GM19455 (cell line): ENCODE measurements around the gene REN.

ENCODE experiments used
- ATAC-seq: cut with Tn5 transposase; IDR thresholded peaks from one replicate; pipeline ENCODE4 v1.9.1; 2021; ENCODE audit not compliant: unreplicated experiment

Gene REN

DNA sequence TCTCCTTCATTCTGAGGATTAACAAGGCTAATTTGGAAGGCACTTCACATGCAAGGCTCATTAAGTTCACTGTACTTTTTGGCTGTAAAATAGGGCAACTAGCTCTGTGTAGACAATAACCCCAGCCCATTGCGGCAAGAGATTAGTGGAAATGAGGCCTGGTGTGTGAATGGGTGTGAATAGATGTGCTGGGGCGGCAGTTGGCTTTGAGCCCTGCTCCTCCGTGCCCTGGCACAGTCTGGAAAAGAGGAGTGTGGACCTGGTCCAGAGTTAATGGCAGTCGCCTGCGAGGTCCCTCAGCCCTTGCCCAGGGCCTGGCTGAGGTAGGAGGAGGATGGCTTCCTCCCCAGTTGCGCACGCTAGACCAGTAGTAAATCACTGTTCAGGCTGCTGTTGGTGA lies 25.3 kb upstream of the REN start:
- ATAC-seq: no peak

DNA sequence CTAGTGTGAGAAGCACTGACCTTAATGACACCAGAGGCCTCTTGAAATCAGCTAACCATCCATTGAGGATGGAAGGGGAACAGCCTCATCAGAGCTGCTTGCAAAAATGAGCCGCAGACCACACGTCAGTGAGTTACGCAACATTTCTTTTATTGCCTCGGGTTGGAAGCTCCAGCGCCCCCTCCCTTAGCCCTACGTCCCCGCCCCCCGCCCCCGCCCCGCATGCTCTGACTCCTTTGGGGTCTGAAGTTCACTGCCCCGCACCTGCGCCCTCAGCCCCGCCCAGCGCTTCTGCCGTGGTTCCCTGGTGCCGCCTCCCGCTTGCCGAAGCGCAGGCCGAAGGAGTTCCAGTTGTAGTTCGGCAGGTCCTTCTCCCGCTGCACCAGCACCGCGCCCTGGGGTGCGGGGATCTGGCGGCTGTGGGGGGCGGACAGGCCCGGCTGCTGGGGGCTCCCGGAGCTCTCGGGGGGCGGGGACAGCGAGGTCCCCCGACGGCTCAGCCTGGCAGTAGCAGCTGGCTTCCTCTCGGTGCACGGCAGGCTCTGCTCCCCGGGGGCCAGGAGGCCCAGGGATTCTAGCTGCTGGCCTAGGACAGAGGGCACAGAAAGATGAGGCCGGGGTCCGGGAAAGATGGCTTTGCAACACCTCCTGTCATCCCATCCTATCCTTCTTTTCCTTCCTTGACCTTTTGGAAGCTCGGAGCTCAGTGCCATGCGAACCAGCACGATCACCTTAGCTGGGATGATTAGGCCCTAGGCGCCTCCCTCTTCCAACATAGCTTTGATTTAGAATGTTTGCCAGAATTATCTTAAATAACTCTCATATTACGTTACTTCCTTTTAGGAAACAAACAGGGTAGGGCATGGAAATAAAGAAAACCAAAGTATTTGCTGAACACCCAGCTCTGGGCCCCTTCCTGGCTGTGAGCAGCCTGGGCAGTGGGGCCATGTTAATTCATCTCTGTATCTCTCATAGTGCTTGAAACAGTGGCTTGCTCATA lies 24.4 kb upstream of the REN start:
- ATAC-seq: no peak

DNA sequence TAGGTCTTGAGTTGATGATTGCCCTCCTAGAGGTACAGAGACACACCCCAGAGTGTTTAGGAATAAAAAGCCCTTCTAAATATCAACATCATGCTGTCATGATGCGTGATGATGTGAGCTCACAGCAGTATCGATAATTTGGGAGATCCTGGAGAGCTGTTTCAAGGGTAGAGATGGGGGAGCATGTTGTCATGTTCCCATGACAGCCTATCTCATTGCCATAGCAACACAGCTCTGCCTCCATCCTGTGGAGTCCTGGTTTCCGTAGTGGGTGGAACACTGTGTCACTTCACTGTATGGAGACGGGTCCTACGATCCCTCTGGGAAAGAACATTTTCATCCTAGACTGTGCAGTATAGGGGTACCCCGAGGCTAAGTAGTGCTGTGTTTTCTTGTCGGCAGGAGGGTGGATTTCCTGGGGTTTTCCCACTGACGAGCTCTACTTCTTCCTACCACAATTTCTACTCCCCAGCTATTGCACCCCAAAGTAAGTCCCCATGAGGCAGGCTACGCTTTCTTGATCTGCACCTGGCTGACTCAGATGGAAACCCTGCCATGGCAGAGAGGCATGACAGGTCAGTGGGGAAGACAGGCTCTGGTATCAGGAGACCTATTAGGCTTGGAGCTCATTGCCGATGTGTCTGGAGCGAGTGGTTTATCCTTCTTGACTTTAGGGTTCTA lies 23.0 kb upstream of the REN start:
- no peak for ATAC-seq

DNA sequence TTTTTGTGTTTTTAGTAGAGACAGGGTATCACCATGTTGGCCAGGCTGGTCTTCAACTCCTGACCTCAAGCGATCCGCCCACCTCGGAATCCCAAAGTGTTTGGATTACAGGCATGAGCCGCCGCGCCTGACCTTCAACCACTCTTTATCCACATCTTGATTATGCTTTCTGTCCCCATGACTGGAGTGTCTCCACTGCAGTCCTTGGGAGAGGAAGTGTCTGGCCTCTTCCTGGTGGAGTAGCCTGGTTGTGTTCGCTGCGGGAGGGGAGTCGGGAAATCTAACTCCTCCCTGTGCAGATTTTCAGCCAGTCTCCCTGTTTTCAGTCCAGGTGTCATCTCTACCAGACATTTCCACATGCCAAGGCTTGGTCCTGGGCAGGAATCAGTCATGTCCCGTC lies 20.5 kb upstream of the REN start:
- ATAC-seq: no peak

DNA sequence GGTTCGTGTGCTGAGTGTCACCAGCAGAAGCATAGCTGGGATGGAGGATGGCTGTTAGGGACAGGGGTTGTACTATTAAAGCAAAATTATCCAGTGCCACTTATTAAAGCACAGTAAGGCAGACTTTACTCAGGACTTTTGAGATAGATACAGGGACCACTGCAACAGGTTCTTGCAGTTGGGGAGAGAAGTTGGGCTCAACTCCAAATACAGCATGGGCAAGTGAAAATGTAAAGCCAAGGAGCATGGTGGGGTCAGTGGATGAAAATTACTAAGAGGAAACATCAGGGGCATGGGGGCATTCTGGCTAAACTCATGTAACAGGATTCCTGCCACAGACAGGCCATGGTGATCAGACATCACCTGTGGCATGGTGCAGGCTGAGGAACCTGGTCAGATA lies 15.0 kb upstream of the REN start:
- ATAC-seq: no peak

DNA sequence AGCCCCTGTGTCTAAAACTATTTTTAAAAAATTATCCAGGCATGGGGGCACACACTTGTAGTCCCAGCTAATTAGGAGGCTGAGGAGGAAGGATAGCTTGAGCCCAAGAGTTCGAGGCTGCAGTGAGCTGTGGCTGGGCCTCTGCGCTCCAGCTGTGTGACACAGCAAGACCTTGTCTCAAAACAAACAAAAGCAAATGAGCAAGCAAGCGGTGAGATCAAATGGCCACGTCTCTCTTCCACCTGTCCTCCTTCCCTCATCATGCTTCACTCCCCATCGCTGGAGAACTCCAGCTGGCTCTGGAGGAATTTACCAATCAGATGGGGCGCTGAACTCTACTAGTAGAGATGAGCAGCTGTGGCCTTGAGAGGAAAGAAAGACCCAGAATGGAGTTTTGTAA lies 14.0 kb upstream of the REN start:
- ATAC-seq: no peak

DNA sequence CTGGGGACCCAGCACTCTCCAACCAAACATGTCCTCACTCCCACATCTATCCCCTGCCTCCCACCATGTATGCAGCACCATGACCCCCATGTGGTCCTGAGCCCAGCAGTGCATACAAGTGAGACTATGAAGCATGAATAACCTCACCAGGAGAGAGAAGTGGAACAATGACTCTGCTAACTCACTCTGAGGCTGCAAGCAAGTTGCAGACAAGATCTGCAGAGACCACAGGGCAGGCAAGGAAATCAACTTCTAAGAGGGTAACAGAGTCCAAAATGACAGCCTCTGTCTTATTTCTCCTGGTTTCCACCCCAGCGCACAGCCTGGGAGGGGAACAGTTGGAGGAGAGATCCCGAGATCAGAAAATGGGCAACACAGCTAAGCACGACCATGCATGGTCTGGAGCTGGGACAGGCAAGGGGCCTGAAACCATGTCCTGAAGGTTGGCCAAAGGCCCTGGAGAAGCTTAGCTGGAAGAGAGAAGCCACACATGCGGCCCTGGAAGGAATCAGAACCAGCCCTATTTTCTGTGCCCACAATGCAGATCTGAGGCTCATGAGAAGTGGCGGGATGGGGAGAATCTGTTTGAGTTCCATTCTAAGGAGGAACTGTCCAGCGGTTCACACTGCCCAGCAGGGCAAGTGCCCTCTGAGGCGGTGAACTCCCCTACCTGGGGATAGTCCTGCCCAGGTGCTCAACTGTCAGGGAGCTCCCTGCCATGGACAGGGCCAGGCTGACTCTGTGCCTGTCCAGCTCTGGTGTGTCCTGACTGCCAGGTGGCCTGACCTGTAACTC lies 12.5 kb upstream of the REN start:
- ATAC-seq: no peak

DNA sequence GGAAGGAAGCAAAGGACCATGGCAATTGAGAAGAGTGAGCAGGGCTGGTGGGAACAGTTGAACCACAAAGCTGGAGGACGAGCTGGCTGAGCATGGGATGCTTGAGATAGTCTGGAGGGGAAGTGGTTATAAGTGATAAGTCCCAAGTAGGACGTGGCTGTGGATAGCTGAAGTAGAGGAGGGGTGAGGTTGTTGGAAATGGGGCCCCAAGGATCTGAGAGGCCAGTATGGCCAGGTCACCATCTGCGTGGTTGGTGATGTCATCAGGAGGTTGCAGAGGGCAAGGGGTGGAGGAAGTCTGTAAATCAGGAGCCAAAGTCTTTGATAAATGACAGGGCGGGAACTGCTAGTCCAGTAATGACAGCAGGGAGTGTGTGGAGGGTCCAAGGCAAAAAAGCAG lies 11.0 kb upstream of the REN start:
- no peak for ATAC-seq

DNA sequence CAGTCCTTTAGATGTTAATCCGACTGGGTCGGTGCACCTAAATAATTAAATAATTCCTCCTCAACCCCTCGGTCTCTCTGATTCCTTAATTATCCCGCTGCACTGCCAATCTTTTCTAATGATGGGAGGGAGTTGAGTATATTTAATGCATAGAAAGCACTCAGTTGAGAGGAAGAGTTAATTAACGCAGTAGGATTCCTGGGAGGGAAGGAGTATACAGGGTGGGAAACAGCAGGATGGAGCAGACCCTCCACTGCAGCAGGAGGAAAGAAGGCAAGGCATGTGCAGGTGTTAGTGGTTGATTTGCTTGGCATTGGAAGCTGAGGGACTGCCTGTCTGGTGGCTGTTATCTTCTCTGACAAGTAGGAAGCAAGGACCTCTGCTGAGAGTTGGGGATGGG lies 9.9 kb upstream of the REN start:
- ATAC-seq: no peak

DNA sequence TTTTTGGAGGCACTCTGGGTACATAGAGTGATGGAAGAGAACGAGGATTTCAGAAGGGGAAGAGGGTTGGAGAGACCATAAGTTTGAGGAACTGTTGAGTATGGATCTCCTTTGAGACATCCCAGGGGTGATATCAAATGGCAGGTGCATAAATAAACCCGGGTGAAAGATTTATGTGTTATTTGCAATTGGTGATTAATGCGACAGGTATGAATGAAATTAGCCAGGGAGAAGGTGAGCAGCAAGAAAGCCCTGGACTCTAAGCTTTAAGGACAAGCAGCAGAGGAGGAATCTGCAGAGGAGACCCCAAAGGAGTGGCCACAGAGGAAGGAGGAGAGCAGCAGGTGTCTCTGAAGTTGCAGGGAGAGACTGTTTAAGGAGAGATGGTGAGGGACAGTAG lies 8.8 kb upstream of the REN start:
- ATAC-seq: no peak

DNA sequence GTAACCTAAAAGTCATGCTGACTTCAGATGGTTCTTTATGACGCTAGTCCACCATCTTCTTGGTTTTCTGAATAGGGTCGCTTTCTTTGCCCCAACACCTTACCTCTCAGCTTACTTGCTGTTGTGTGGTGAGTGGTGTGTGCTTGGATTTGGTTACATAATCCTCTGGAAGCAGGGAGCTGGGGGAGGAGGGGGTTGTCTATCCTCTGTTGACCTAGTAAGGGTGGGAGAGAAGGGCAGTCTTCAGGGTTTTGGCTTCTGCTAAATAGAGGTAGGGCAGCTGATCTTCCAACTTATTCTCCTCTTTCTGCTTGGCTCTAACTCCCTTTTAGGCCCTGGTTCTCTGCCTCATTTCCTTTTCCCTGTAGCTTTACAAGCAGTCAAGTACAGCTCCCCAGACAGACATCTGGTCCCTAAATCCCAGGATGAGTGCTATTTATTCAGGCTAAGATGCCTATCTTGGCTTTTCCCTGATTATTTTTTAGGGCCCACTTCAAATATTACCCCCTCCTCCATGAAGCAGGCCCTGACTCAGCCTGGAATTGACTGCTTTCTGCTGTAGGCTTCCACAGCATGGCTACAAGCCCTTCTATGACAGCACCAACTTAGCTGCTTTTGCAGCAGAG lies 6.4 kb upstream of the REN start:
- no peak for ATAC-seq

DNA sequence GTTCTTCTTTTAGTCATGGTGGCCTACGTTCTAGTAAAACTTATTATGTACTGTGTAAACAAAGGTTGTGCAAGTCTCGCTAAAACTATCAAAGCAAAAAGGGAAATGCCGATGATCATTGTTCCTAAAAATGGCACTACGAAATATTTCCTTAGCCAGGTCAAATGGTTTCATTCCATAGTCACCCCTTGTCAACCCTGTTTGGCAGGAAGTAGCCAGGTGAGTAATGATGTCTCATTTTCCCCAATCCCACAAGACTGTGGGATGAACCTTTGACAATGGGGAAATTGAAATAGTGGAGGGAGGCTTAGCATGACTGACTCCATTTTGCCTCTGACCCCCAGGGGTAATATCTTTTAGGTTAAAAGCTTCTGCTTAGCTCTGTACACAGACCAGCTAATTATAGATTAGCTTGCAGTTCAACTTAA lies 5.6 kb upstream of the REN start:
- no peak for ATAC-seq

DNA sequence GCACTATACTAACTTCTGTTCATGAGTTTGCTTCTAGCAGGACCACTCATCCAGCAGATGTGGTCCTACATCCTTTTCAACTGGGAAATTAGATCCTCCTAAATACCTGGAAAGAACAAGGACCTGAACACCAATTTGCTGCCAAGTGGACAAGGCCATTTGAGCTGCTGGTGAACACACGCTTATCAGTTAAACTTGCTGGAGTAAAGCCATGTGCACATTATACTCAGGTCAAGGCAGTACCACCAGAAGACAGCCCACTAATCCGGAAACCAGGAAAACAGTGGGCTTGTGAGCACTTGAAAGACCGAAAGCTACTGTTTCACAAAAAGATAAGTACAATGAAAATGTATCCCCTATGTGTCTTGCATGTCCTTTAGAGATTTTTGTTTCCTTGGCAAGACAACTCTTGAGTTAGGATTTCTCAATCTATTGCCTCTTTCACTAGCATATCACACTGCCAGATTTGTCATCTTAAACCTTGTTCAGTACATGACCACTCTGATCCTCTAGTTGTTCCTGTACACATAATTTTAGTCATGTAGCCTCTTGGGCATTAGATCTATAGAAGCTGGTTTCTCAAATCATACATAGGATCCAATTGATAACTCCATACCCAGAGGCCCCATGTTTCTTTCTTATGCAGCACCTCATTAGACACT lies 4.5 kb upstream of the REN start:
- no peak for ATAC-seq

DNA sequence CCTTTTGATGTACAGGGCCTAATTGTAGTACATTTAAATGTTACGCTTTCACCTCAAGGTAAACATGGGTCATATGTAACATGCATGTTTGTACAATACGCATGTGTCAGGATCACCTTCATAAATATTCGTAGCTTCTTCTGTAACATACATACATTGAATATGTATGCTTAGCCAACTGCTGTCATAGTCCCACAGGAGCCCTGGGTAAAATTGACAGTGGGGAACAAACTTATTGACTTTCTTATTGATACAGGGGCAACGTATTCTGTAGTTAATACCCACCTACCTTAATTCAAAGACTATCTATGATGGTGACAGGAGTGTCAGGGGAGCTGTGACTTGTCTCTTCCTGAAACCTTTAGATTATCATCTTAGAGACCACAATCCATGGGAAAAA lies 3.7 kb upstream of the REN start:
- ATAC-seq: no peak

DNA sequence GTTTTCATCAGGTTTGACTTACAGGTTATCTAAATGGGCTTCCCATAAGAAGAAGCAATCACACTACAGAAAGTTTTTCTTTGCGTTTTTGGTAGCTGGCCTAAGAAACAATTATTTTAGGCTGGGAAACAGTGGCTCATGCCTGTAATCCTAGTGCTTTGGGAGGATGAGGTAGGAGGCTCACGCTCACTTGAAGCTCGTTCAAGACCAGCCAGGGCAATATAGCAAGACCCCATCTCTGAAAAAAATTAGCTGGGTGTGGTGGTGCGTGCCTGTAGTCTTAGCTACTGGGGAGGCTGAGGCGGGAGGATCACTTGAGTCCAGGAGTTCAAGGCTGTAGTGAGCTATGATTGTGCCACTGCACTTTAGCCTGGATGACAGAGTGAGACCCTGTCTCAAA lies 1.6 kb upstream of the REN start:
- no peak for ATAC-seq

DNA sequence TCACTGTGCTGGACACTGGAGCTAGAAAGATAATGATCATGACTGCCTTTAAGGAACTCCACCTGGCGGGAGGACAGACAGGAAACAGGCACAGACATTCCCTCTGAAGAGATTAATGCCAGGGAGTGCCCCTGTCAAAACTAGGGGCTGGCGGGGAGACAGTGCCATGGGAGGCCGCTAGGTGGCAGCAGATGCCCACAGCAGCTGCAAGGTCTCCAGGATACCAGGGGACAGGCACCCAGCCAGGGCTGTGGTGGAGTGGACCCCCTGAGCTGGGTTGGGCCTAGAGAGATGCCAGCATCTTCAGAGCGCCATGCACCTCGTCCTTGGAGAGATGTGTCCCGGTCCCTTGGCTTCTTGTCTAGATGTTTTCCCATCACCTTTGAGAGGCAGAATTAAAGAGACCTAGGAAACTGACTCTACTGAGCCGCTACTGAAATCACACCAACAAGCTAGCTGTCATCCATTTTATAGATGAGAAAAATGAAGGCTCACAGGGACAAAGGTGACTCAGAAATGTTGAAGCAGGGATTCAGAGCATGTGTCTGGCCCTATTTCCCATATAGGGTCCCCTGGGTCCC lies 3.6 kb downstream of the REN start:
- peak; percentile 64 for ATAC-seq

DNA sequence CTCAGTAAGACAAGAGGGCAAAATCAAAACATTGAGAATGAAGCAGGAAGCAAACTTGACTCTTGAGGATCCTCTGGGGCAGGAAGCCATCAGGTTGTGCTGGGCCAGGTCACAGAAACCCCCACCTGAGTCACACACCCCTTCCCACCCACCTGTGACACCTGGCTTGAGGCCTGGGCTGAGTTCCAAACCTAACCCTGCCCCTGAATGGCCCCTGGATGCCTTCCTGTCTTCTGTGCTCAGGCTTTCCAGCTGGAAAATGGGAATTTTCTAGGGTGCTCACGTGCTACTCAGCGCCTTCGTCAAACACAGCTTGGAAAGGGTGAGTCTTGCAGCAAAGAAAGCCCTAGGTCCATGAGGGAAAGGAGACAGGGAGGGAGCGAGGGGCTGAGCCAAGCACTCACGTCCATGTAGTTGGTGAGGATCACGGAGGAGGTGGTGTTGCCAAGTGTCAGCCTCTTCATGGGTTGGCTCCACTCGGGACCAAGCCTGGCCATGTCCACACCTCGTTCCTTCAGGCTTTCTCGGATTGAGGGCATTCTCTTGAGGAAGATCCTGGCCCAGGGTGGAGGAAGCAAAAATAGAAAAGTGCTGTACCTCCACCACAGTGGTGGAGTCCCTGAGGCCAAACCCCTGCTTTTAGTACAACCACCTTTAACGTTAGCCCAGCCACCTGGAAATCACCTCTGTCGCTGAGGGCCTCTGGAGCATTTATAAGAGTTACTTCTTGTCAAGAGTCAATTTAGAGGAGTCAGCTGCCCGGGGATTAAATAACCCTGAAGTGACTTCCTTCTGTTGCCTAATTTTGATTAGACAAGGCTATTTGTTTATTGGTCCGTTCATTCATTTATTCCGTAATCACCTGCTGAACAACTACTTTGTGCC lies 4.3 kb downstream of the REN start:
- ATAC-seq: no peak

DNA sequence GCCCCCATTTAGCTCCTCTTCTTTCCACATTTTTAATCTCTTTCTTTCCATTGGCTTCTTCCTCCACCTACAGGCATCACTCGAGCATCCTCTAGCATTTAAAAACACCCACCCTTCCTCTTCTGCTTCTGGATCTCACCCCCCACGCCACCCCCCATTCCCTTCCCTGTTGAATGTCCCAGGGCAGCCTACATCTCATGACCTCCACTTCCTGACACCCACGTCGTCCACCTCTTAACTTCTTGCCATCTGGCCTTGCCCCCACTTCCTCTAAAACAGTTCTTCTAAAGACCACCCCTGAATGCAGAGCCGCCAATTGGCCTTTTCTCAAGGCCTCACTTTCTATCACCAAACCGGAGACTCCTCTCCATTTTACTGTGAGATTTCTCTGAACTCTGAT lies 8.2 kb downstream of the REN start:
- no peak for ATAC-seq

DNA sequence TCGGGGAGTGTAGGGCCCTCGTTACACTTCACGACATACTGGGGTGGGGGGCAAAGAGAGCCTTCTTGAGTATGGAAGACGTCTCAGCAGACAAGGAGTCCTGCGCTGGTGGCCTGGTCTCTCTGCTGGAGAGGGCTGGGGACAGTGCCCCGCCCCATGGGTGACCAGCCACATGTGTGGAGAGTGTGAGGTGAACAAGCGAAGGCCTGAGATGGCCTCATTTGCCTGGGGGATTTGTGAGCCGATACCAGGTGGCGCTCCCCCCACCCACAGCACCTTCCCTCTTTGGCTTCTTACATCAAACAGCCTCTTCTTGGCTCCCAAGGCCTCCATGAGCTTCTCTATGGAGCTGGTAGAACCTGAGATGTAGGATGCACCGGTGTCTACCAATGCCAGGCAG lies 10.3 kb downstream of the REN start:
- ATAC-seq: no peak
